HepG2 (cell line): ENCODE measurements around the gene ABCD1. TPM values are rescaled to one million over a fixed set of nuclear protein-coding genes. Genes with fewer than 3 reads are reported as not detected.
A peak's percentile ranks its signal among the peaks of the same experiment; 100 is the strongest.

Experiments
- ADNP ChIP-seq: sonication (generic); formaldehyde crosslinking; IDR thresholded peaks from 2 replicates; pipeline ENCODE4 v1.4.0; 2020; ENCODE audit warnings: missing genetic modification reagents
- ARID4A ChIP-seq: sonication (generic); formaldehyde crosslinking; IDR thresholded peaks from 2 replicates; pipeline ENCODE4 v1.5.0; 2020; ENCODE audit warnings: mild to moderate bottlenecking, missing genetic modification reagents, borderline replicate concordance
- E2F5 ChIP-seq: sonication (generic); formaldehyde crosslinking; conservative IDR thresholded peaks from 2 replicates; pipeline ENCODE4 v1.4.0; 2020; ENCODE audit warnings: missing genetic modification reagents
- KDM2A ChIP-seq: sonication (generic); formaldehyde crosslinking; IDR thresholded peaks from 2 replicates; pipeline ENCODE4 v1.4.0; 2020; ENCODE audit warnings: low read depth, missing genetic modification reagents, borderline replicate concordance
- MED1 ChIP-seq: sonication (generic); formaldehyde crosslinking; IDR thresholded peaks from 2 replicates; pipeline ENCODE4 v1.4.0; 2020; ENCODE audit warnings: missing genetic modification reagents
- PATZ1 ChIP-seq: sonication (generic); formaldehyde crosslinking; IDR thresholded peaks from 2 replicates; pipeline ENCODE4 v1.4.0; 2020; ENCODE audit warnings: missing genetic modification reagents
- SOX13 ChIP-seq, 3 experiments: fragments of 450-650 bp in 1 of 3; sonication (generic) in 1 of 3; formaldehyde crosslinking in 1 of 3; IDR thresholded peaks in 2 of 3; conservative IDR thresholded peaks in 1 of 3; 2 replicates each; pipeline versions ENCODE4 v1.5.0 to v1.6.1; 2016 to 2020; ENCODE audit warnings: antibody characterized with exemption in 1 of 3, mild to moderate bottlenecking in 1 of 3, missing compliant biosample characterization in 1 of 3, missing genetic modification reagents in 1 of 3, moderate library complexity in 1 of 3
- SP1 ChIP-seq, 2 experiments: fragments of 450-650 bp in 1 of 2; sonication (generic) in 1 of 2; formaldehyde crosslinking in 1 of 2; IDR thresholded peaks; 2 replicates each; pipeline versions ENCODE4 v1.4.0 to v1.6.1; 2016 to 2020; ENCODE audit warnings: missing genetic modification reagents in 1 of 2
- SRSF1 ChIP-seq: fragments of 200-400 bp; formaldehyde crosslinking; optimal IDR thresholded peaks from 2 replicates; pipeline ENCODE3; 2017; ENCODE audit warnings: mild to moderate bottlenecking, low read depth, low read length, moderate library complexity
- ZFP36 ChIP-seq: fragments of 150-350 bp; IDR thresholded peaks from 2 replicates; pipeline ENCODE4 v1.6.1; 2018; ENCODE audit warnings: borderline replicate concordance, low read length, low read depth; ENCODE audit not compliant: partially characterized antibody
- ZNF382 ChIP-seq: sonication (generic); formaldehyde crosslinking; IDR thresholded peaks from 2 replicates; pipeline ENCODE4 v1.5.0; 2020; ENCODE audit warnings: missing genetic modification reagents, mild to moderate bottlenecking, borderline replicate concordance
- ZNF484 ChIP-seq: sonication (generic); formaldehyde crosslinking; IDR thresholded peaks from 2 replicates; pipeline ENCODE4 v1.5.1; 2020; ENCODE audit warnings: mild to moderate bottlenecking, low read depth, missing genetic modification reagents, borderline replicate concordance
- ZNF597 ChIP-seq: sonication (generic); formaldehyde crosslinking; IDR thresholded peaks from 2 replicates; pipeline ENCODE4 v1.5.0; 2020; ENCODE audit warnings: missing genetic modification reagents
- ZNF800 ChIP-seq: sonication (generic); formaldehyde crosslinking; IDR thresholded peaks from 2 replicates; pipeline ENCODE4 v1.4.0; 2020; ENCODE audit warnings: missing genetic modification reagents
- ZNF841 ChIP-seq: sonication (generic); formaldehyde crosslinking; IDR thresholded peaks from 2 replicates; pipeline ENCODE4 v1.8.1; 2023; ENCODE audit warnings: missing genetic modification reagents, borderline replicate concordance
- polyA plus RNA-seq, 8 experiments: library from polyadenylated mRNA; depleted of rRNA in 3 of 8; stranded (reverse) in 7 of 8; unstranded in 1 of 8; fragments of >200 nt; fragmentation: Illumina TruSeq in 4 of 8; extraction: Trizol in 4 of 8; gene quantifications; 2 replicates each; pipeline versions ENCODE4 v1.2.1 to v1.2.3, GENCODE V29; 2011 to 2016; ENCODE audit warnings: low read depth in 4 of 8, missing spikeins in 1 of 8, mixed read lengths in 1 of 8; ENCODE audit not compliant: insufficient read depth in 1 of 8
- total RNA-seq, 5 experiments: library from RNA; depleted of rRNA; stranded (reverse); fragments of >200 nt; fragmentation: Illumina TruSeq; extraction: Trizol; gene quantifications; 2 replicates each; pipeline ENCODE4 v1.2.3, GENCODE V29; 2016; ENCODE audit warnings: low read depth in 1 of 5

ABCD1 gene
- total and polyA plus RNA-seq, 2 of the 13 experiments (the other 11 are each of a cell fraction or from before 2014, with no cell fraction given), result 11.4 to 15.9 TPM

GRCh38 chrX:153726286-153727122, 1.8 kb downstream of the ABCD1 start (continued):
- TF ChIP-seq E2F5 (CRISPR knock-in tag) (no peak), SRSF1 (no peak), ZNF597 (no peak), MED1 (CRISPR knock-in tag) (peak; percentile 80), ZNF800 (CRISPR knock-in tag) (no peak), ZNF484 (CRISPR knock-in tag) (no peak), SOX13 (IDR thresholded peaks at IDR 0.05) (no peak), SOX13 (CRISPR knock-in tag; conservative IDR thresholded peaks at IDR 0.05 in 1 of 2, IDR thresholded peaks at IDR 0.05 in 1 of 2) (peak in 1 of 2 experiments; percentile 36; a peak in 1 of 4 replicates), ZNF841 (no peak), SP1 (IDR thresholded peaks at IDR 0.05) (no peak), SP1 (CRISPR knock-in tag; IDR thresholded peaks at IDR 0.05) (peak; percentile 31; the same call in 1 of the 2 replicates), ARID4A (peak; percentile 86), KDM2A (CRISPR knock-in tag) (peak; percentile 33; the same call in 1 of the 2 replicates), ZFP36 (no peak), ADNP (no peak), ZNF382 (CRISPR knock-in tag) (no peak), PATZ1 (peak; percentile 74; the same call in 1 of the 2 replicates)
